Measurements from ENCODE around the gene ATG5.

ATG5 gene

GRCh38 chr6:106325336-106326178, at the start of gene ATG5:
Gene ATG5, minus strand, starts transcription at chr6:106325760. Its CDS starts 9,552 bp downstream, at chr6:106316208.
- peak; percentile 99 for ATAC-seq

GRCh38 chr6:106373502-106374239, 48.1 kb upstream of the ATG5 start:
- ATAC-seq, result no peak
- TF ChIP-seq TOX (CRISPR knock-in tag; IDR thresholded peaks at IDR 0.05; ENCODE audit: borderline replicate concordance) (no peak), ARNTL (CRISPR knock-in tag; IDR thresholded peaks at IDR 0.05; ENCODE audit: borderline replicate concordance, low read depth) (no peak), SNAI2 (CRISPR knock-in tag; IDR thresholded peaks at IDR 0.05) (no peak), ZFP30 (CRISPR knock-in tag; IDR thresholded peaks at IDR 0.05) (no peak), ZNF70 (CRISPR knock-in tag; IDR thresholded peaks at IDR 0.05) (no peak)

More at GRCh38 chr6:106325336-106326178, at the start of gene ATG5:
- TF ChIP-seq BACH2 (CRISPR knock-in tag; IDR thresholded peaks at IDR 0.05; ENCODE audit: borderline replicate concordance), result no peak
- TF ChIP-seq, protein P1, sequence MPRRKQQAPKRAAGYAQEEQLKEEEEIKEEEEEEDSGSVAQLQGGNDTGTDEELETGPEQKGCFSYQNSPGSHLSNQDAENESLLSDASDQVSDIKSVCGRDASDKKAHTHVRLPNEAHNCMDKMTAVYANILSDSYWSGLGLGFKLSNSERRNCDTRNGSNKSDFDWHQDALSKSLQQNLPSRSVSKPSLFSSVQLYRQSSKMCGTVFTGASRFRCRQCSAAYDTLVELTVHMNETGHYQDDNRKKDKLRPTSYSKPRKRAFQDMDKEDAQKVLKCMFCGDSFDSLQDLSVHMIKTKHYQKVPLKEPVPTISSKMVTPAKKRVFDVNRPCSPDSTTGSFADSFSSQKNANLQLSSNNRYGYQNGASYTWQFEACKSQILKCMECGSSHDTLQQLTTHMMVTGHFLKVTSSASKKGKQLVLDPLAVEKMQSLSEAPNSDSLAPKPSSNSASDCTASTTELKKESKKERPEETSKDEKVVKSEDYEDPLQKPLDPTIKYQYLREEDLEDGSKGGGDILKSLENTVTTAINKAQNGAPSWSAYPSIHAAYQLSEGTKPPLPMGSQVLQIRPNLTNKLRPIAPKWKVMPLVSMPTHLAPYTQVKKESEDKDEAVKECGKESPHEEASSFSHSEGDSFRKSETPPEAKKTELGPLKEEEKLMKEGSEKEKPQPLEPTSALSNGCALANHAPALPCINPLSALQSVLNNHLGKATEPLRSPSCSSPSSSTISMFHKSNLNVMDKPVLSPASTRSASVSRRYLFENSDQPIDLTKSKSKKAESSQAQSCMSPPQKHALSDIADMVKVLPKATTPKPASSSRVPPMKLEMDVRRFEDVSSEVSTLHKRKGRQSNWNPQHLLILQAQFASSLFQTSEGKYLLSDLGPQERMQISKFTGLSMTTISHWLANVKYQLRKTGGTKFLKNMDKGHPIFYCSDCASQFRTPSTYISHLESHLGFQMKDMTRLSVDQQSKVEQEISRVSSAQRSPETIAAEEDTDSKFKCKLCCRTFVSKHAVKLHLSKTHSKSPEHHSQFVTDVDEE (CRISPR knock-in tag; IDR thresholded peaks at IDR 0.05), result peak; percentile 19; the same call in 1 of the 2 replicates

- TF ChIP-seq SNAI2 (CRISPR knock-in tag; IDR thresholded peaks at IDR 0.05), result no peak
- TF ChIP-seq CSDC2 (CRISPR knock-in tag; IDR thresholded peaks at IDR 0.05), result no peak
- TF ChIP-seq PPARA (CRISPR knock-in tag; IDR thresholded peaks at IDR 0.05; ENCODE audit: borderline replicate concordance), result no peak
- TF ChIP-seq ZNF565 (CRISPR knock-in tag; conservative IDR thresholded peaks at IDR 0.05; ENCODE audit: low read depth), result no peak
- TF ChIP-seq, protein P2, sequence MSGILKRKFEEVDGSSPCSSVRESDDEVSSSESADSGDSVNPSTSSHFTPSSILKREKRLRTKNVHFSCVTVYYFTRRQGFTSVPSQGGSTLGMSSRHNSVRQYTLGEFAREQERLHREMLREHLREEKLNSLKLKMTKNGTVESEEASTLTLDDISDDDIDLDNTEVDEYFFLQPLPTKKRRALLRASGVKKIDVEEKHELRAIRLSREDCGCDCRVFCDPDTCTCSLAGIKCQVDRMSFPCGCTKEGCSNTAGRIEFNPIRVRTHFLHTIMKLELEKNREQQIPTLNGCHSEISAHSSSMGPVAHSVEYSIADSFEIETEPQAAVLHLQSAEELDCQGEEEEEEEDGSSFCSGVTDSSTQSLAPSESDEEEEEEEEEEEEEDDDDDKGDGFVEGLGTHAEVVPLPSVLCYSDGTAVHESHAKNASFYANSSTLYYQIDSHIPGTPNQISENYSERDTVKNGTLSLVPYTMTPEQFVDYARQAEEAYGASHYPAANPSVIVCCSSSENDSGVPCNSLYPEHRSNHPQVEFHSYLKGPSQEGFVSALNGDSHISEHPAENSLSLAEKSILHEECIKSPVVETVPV (CRISPR knock-in tag; IDR thresholded peaks at IDR 0.05), result no peak
- no peak for TF ChIP-seq CREB5 (CRISPR knock-in tag; IDR thresholded peaks at IDR 0.05; ENCODE audit: low read depth)
- TF ChIP-seq GLIS3 (CRISPR knock-in tag; IDR thresholded peaks at IDR 0.05), result no peak
- TF ChIP-seq TOX (CRISPR knock-in tag; IDR thresholded peaks at IDR 0.05; ENCODE audit: borderline replicate concordance), result no peak
- TF ChIP-seq TCF4 (CRISPR knock-in tag; IDR thresholded peaks at IDR 0.05; ENCODE audit: borderline replicate concordance), result no peak
- no peak for TF ChIP-seq ISL1 (CRISPR knock-in tag; IDR thresholded peaks at IDR 0.05)
- TF ChIP-seq ZFP3 (CRISPR knock-in tag; IDR thresholded peaks at IDR 0.05), result no peak
- TF ChIP-seq, protein P3, sequence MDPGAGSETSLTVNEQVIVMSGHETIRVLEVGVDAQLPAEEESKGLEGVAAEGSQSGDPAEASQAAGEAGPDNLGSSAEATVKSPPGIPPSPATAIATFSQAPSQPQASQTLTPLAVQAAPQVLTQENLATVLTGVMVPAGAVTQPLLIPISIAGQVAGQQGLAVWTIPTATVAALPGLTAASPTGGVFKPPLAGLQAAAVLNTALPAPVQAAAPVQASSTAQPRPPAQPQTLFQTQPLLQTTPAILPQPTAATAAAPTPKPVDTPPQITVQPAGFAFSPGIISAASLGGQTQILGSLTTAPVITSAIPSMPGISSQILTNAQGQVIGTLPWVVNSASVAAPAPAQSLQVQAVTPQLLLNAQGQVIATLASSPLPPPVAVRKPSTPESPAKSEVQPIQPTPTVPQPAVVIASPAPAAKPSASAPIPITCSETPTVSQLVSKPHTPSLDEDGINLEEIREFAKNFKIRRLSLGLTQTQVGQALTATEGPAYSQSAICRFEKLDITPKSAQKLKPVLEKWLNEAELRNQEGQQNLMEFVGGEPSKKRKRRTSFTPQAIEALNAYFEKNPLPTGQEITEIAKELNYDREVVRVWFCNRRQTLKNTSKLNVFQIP (CRISPR knock-in tag; IDR thresholded peaks at IDR 0.05; ENCODE audit: borderline replicate concordance, low read depth), result no peak
- TF ChIP-seq, protein P1 (CRISPR knock-in tag; IDR thresholded peaks at IDR 0.05), result no peak
- no peak for TF ChIP-seq ZC3H10 (CRISPR knock-in tag; IDR thresholded peaks at IDR 0.05)
- TF ChIP-seq OSR1 (CRISPR knock-in tag; IDR thresholded peaks at IDR 0.05), result no peak
- no peak for TF ChIP-seq ZNF70 (CRISPR knock-in tag; IDR thresholded peaks at IDR 0.05)
- no peak for TF ChIP-seq BACH2 (CRISPR knock-in tag; IDR thresholded peaks at IDR 0.05; ENCODE audit: borderline replicate concordance)
- no peak for TF ChIP-seq RARB (CRISPR knock-in tag; IDR thresholded peaks at IDR 0.05)
- ATAC-seq, result no peak
These were observed 47.4 kb upstream of the ATG5 start for GRCh38 chr6:106372838-106373501.

All from SK-N-SH treated with all-trans-retinoic acid at 6 μM for 48 hours (cell line).